HEK293 (cell line): Measurements from ENCODE around the gene AKNA.
A peak's percentile ranks its signal among the peaks of the same experiment; 100 is the strongest.
"Not testable (repeated sequence)": the region's sequence is repeated elsewhere in the genome, so short reads cannot be mapped to it uniquely, and the experiment has no call there.

Source experiments
- CTCF ChIA-PET: fragments of 350-600 bp; formaldehyde crosslinking; extraction: SDS; loops from one replicate; lab custom pipeline; 2021; ENCODE audit warnings: antibody characterized with exemption; lab: Yijun Ruan, JAX
- POLR2A ChIA-PET: fragments of 300-600 bp; formaldehyde crosslinking; extraction: SDS; loops from one replicate; lab custom pipeline; 2020; ENCODE audit warnings: antibody characterized with exemption, inconsistent platforms; lab: Yijun Ruan, JAX
- H3K27ac ChIP-seq: fragments of 200-500 bp; sonication (Bioruptor generic); 2 replicates; pipeline ENCODE4 v1.5.1; 2014; ENCODE audit warnings: low read depth, low read length, control low read depth, inconsistent platforms; ENCODE audit errors: extremely low read depth
- H3K36me3 ChIP-seq, 2 experiments: fragments of 200-500 bp in 1 of 2; sonication (Bioruptor generic) in 1 of 2; 1 replicate in 1 of 2; 2 replicates in 1 of 2; pipeline ENCODE4 v1.5.1; 2014 to 2017; ENCODE audit warnings: inconsistent platforms in 2 of 2, low read length in 2 of 2; ENCODE audit not compliant: control insufficient read depth in 2 of 2, insufficient read depth in 1 of 2
- H3K4me1 ChIP-seq: fragments of 200-500 bp; sonication (Bioruptor generic); 2 replicates; pipeline ENCODE4 v1.5.1; 2014; ENCODE audit warnings: mild to moderate bottlenecking, low read length, inconsistent platforms; ENCODE audit not compliant: control insufficient read depth, insufficient read depth
- H3K4me3 ChIP-seq: 2 replicates; pipeline ENCODE4 v1.5.1; 2011; ENCODE audit warnings: low read depth, mild to moderate bottlenecking, control low read depth, low read length, moderate library complexity
- H3K9me3 ChIP-seq: fragments of 200-500 bp; sonication (Bioruptor generic); 2 replicates; pipeline ENCODE4 v1.5.1; 2014; ENCODE audit warnings: low read depth, low read length, inconsistent platforms; ENCODE audit not compliant: control insufficient read depth, insufficient read depth
- HOXC10 ChIP-seq: sonication (generic); formaldehyde crosslinking; IDR thresholded peaks from 2 replicates; pipeline ENCODE4 v1.8.1; 2023; ENCODE audit warnings: mild to moderate bottlenecking, missing genetic modification reagents
- KLF10 ChIP-seq: fragments of 450-650 bp; IDR thresholded peaks from 2 replicates; pipeline ENCODE4 v1.5.1; 2018; ENCODE audit warnings: missing biosample characterization, mild to moderate bottlenecking, missing genetic modification characterization
- KLF9 ChIP-seq: fragments of 450-650 bp; formaldehyde crosslinking; IDR thresholded peaks from 2 replicates; pipeline ENCODE4 v1.5.1; 2016; ENCODE audit warnings: missing biosample characterization, missing genetic modification characterization, low read depth
- OVOL3 ChIP-seq: fragments of 450-650 bp; formaldehyde crosslinking; IDR thresholded peaks from 2 replicates; pipeline ENCODE4 v1.5.1; 2016; ENCODE audit warnings: missing biosample characterization, missing genetic modification characterization
- RBAK ChIP-seq: fragments of 450-650 bp; formaldehyde crosslinking; IDR thresholded peaks from 2 replicates; pipeline ENCODE4 v1.5.1; 2016; ENCODE audit warnings: missing biosample characterization, missing genetic modification characterization
- SCRT2 ChIP-seq: fragments of 450-650 bp; formaldehyde crosslinking; IDR thresholded peaks from 2 replicates; pipeline ENCODE4 v1.5.1; 2016; ENCODE audit warnings: missing biosample characterization, missing genetic modification characterization
- ZBTB17 ChIP-seq: fragments of 450-650 bp; formaldehyde crosslinking; IDR thresholded peaks from 2 replicates; pipeline ENCODE4 v1.5.1; 2016; ENCODE audit warnings: missing biosample characterization, missing genetic modification characterization
- ZBTB20 ChIP-seq: fragments of 450-650 bp; formaldehyde crosslinking; IDR thresholded peaks from 2 replicates; pipeline ENCODE4 v1.5.1; 2016; ENCODE audit warnings: missing biosample characterization, missing genetic modification characterization
- ZBTB48 ChIP-seq: fragments of 450-650 bp; formaldehyde crosslinking; IDR thresholded peaks from 2 replicates; pipeline ENCODE4 v1.5.1; 2016; ENCODE audit warnings: missing biosample characterization, missing genetic modification characterization
- ZFHX2 ChIP-seq: fragments of 450-650 bp; formaldehyde crosslinking; conservative IDR thresholded peaks from 2 replicates; pipeline ENCODE4 v1.5.1; 2016; ENCODE audit warnings: missing biosample characterization, missing genetic modification characterization
- ZFP41 ChIP-seq: fragments of 450-650 bp; formaldehyde crosslinking; IDR thresholded peaks from 2 replicates; pipeline ENCODE4 v1.5.1; 2016; ENCODE audit warnings: missing biosample characterization, missing genetic modification characterization, borderline replicate concordance
- ZNF140 ChIP-seq: fragments of 450-650 bp; formaldehyde crosslinking; IDR thresholded peaks from 2 replicates; pipeline ENCODE4 v1.5.1; 2016; ENCODE audit warnings: missing biosample characterization, missing genetic modification characterization
- ZNF146 ChIP-seq: fragments of 450-650 bp; formaldehyde crosslinking; IDR thresholded peaks from 2 replicates; pipeline ENCODE4 v1.5.1; 2016; ENCODE audit warnings: missing biosample characterization, missing genetic modification characterization
- ZNF350 ChIP-seq: fragments of 450-650 bp; formaldehyde crosslinking; IDR thresholded peaks from 2 replicates; pipeline ENCODE4 v1.5.0; 2017; ENCODE audit warnings: missing biosample characterization, mild to moderate bottlenecking, missing genetic modification characterization
- ZNF391 ChIP-seq: fragments of 450-650 bp; formaldehyde crosslinking; IDR thresholded peaks from 2 replicates; pipeline ENCODE4 v1.5.1; 2016; ENCODE audit warnings: low read depth, missing biosample characterization, missing genetic modification characterization, borderline replicate concordance
- ZNF473 ChIP-seq: fragments of 450-650 bp; formaldehyde crosslinking; IDR thresholded peaks from 2 replicates; pipeline ENCODE4 v1.5.1; 2017; ENCODE audit warnings: missing biosample characterization, missing genetic modification characterization
- ZNF600 ChIP-seq: fragments of 450-650 bp; formaldehyde crosslinking; IDR thresholded peaks from 2 replicates; pipeline ENCODE4 v1.5.1; 2016; ENCODE audit warnings: missing biosample characterization, missing genetic modification characterization
- ZNF610 ChIP-seq: fragments of 450-650 bp; formaldehyde crosslinking; IDR thresholded peaks from 2 replicates; pipeline ENCODE4 v1.5.1; 2016; ENCODE audit warnings: missing biosample characterization, missing genetic modification characterization, borderline replicate concordance
- ZXDB ChIP-seq: fragments of 450-650 bp; formaldehyde crosslinking; IDR thresholded peaks from 2 replicates; pipeline ENCODE4 v1.5.1; 2016; ENCODE audit warnings: missing biosample characterization, missing genetic modification characterization
- TF ChIP-seq, protein P1 (sequence below): fragments of 450-650 bp; formaldehyde crosslinking; IDR thresholded peaks from 2 replicates; pipeline ENCODE4 v1.5.1; 2017; ENCODE audit warnings: missing biosample characterization, missing genetic modification characterization
- TF ChIP-seq, protein P2 (sequence below): fragments of 450-650 bp; formaldehyde crosslinking; IDR thresholded peaks from 2 replicates; pipeline ENCODE4 v1.5.1; 2016; ENCODE audit warnings: missing biosample characterization, missing genetic modification characterization

AKNA gene

DNA sequence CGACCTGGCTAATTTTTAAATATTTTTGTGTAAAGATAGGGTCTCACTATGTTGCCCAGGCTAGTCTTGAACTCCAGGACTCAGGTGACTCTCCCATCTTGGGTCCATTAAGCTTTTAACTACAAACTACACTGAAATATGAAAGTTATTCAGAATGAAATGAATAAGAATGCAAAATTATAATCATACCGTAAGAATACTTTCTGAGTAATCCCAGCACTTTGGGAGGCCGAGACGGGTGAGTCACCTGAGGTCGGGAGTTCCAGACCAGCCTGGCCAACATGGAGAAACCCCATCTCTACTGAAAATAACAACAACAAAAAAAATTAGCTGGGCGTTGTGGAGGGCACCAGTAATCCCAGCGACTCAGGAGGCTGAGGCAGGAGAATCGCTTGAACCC is 66.0 kb downstream of the AKNA start:
- Histone ChIP-seq H3K4me1 (no peaks in the 10 kb centered on the region), H3K4me3 (no peak overlapping the region)
- no peak for TF ChIP-seq RBAK (tag by site-specific recombination)
- TF ChIP-seq KLF10: no peak
- TF ChIP-seq, protein P1, sequence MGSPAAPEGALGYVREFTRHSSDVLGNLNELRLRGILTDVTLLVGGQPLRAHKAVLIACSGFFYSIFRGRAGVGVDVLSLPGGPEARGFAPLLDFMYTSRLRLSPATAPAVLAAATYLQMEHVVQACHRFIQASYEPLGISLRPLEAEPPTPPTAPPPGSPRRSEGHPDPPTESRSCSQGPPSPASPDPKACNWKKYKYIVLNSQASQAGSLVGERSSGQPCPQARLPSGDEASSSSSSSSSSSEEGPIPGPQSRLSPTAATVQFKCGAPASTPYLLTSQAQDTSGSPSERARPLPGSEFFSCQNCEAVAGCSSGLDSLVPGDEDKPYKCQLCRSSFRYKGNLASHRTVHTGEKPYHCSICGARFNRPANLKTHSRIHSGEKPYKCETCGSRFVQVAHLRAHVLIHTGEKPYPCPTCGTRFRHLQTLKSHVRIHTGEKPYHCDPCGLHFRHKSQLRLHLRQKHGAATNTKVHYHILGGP (tag by site-specific recombination): no peak
- TF ChIP-seq, protein P2, sequence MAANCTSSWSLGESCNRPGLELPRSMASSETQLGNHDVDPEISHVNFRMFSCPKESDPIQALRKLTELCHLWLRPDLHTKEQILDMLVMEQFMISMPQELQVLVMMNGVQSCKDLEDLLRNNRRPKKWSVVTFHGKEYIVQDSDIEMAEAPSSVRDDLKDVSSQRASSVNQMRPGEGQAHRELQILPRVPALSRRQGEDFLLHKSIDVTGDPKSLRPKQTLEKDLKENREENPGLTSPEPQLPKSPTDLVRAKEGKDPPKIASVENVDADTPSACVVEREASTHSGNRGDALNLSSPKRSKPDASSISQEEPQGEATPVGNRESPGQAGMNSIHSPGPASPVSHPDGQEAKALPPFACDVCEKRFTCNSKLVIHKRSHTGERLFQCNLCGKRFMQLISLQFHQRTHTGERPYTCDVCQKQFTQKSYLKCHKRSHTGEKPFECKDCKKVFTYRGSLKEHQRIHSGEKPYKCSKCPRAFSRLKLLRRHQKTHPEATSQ: no peak
- no peak for TF ChIP-seq ZXDB (tag by site-specific recombination)
- no peak for TF ChIP-seq ZNF473 (tag by site-specific recombination)
- no peak for TF ChIP-seq ZFP41 (tag by site-specific recombination)
- no peak for TF ChIP-seq ZNF140
- TF ChIP-seq ZNF391 (tag by site-specific recombination): no peak
- TF ChIP-seq SCRT2 (tag by site-specific recombination): no peak
- no peak for TF ChIP-seq ZNF146 (tag by site-specific recombination)
- TF ChIP-seq, all 188 proteins: peak for 0
- Histone ChIP-seq H3K27ac (no peak overlapping the region), H3K36me3 (no peaks in the 10 kb centered on the region), H3K9me3 (no peaks in the 10 kb centered on the region)
- CTCF ChIA-PET: interaction anchor here (0.6 to 2.0 kb wide), 3 partner anchors 19 to 332 kb away, joined by 3 to 7 read pairs (median 3); no protein-coding TSS in a partner anchor
- POLR2A ChIA-PET: no interaction called here

DNA sequence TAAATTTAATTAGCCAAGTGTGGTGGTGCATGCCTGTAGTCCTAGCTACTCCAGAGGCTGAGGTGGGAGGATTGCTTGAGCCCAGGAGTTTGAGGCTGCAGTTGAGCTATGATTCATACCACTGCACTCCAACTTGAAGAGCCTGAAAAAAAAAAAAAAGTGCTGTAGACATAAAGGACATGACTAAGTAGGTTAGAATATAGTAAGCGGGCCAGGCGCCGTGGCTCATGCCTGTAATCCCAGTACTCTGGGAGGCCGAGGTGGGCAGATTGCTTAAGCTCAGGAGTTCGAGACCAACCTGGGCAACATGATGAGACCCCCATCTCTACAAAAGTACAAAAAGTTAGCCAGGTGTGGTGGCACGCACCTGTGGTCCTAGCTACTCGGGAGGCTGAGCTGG is 67.1 kb downstream of the AKNA start:
- POLR2A ChIA-PET, H3K36me3 ChIP-seq, H3K4me1 ChIP-seq, H3K27ac ChIP-seq, H3K9me3 ChIP-seq, H3K4me3 ChIP-seq: not testable (repeated sequence)
- CTCF ChIA-PET: interaction anchor here (0.7 to 2.0 kb wide), 5 partner anchors 28 to 333 kb away, joined by 3 to 7 read pairs (median 3); no protein-coding TSS in a partner anchor

DNA sequence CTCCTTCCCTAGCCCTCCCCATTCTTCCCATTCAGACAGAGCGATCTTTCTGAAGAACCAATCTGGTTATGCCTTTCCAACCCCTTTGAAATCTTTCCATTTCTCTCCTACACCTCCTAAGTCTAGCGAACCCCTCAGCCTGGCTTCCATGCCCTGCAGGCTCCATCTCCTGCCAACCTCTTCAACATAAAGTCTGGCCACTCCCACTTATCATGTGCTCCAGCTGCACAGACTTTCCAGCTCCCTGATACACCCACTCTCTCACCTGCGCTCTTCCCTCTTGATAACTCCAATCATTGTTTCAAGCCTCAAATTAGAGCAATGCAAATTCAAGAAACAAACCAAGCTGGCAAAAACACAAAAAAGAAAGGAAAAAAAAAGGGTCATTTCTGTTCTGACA is 68.6 kb downstream of the AKNA start:
- TF ChIP-seq ZFHX2 (peak; percentile 62), ZBTB48 (no peak), HOXC10 (CRISPR knock-in tag) (no peak), ZNF610 (tag by site-specific recombination) (no peak), KLF9 (tag by site-specific recombination) (peak; percentile 30; the same call in 1 of the 2 replicates), ZNF350 (tag by site-specific recombination) (no peak), ZBTB20 (no peak), ZBTB17 (tag by site-specific recombination) (peak; percentile 64), ZNF600 (tag by site-specific recombination) (0 out of 2 replicates have a peak, but pooled peaks have one; percentile 26), OVOL3 (no peak)
- TF ChIP-seq, all 188 proteins: peak for 4
- no peak overlapping the region for H3K27ac ChIP-seq
- H3K36me3 ChIP-seq: no peaks in the 10 kb centered on the region
- CTCF ChIA-PET: interaction anchor here (1.1 kb wide), 1 partner anchor 28 kb away, joined by 3 read pairs; no protein-coding TSS in a partner anchor
- no peaks in the 10 kb centered on the region for H3K4me1 ChIP-seq
- POLR2A ChIA-PET: no interaction called here
- no peak overlapping the region for H3K4me3 ChIP-seq
- no peaks in the 10 kb centered on the region for H3K9me3 ChIP-seq
